ENCODE results near the gene MYO9A. TPM values are rescaled to one million over a fixed set of nuclear protein-coding genes. Genes with fewer than 3 reads are reported as not detected.

The MYO9A gene
- total and polyA plus RNA-seq, 10 of the 15 experiments (the other 5 are each of a cell fraction or from before 2014, with no cell fraction given) = 3.3 to 25.3 (median 12.2) TPM

DNA sequence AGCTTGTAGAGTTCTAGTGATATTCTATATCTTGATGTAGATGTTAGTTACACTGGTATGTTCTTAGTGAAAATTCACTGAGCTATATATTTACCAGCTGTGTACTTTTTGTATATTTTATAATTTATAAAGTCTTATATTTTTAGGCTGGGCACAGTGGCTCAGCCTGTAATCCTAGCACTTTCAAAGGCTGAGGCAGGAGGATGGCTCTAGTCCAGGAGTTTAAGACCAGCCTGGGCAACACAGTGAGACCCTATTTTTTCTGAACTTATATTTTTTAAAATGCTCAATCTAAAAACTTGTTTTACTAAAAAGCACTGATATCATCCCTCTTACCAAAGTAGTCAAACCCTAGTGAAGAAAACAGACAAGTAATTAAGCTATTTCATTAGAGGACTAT lies 5.1 kb downstream of the MYO9A start:
- Histone ChIP-seq H3K79me2 (ENCODE audit: control insufficient read depth, insufficient read depth, low read length) (peaks cover 19% of the 10 kb centered on the region), H3K4me1 (ENCODE audit: control insufficient read depth, insufficient read depth, low read length) (peaks cover 4% of the 10 kb centered on the region; the same call in 1 of the 2 replicates), H3K27me3 (replicated peaks in 1 of 2; ENCODE audit: control insufficient read depth in 2 of 2, insufficient read depth in 2 of 2, low read length in 1 of 2) (no peaks in the 10 kb centered on the region), H3K4me3 (no peak overlapping the region), H2AFZ (ENCODE audit: control insufficient read depth, low read depth, low read length) (no peak overlapping the region), H3K9ac (ENCODE audit: control insufficient read depth, insufficient read depth, low read length) (no peak overlapping the region), H3K4me2 (ENCODE audit: control insufficient read depth, insufficient read depth) (no peak overlapping the region), H4K20me1 (ENCODE audit: control insufficient read depth, insufficient read depth) (no peaks in the 10 kb centered on the region), H3K9me3 (replicated peaks; ENCODE audit: control insufficient read depth, insufficient read depth, low read length) (no peaks in the 10 kb centered on the region), H3K27ac (ENCODE audit: control insufficient read depth, insufficient read depth) (no peak overlapping the region), H3K36me3 (ENCODE audit: control insufficient read depth in 2 of 2, insufficient read depth in 2 of 2, low read length in 1 of 2) (no peaks in the 10 kb centered on the region)
- FAIRE-seq = no peak
- DNase-seq (ENCODE audit: low read depth, low spot score) = no peak
- intact Hi-C loops (cut with micrococcal nuclease; ENCODE audit: unreplicated experiment) = no loop called here
- ChIA-PET SMC1A (ENCODE audit: uncharacterized antibody, unreplicated experiment) (interaction anchor here (0.7 to 1.9 kb wide), 8 partner anchors 21 to 382 kb away, joined by 3 to 7 read pairs (median 5); no protein-coding TSS in a partner anchor), RAD21 (ENCODE audit: unreplicated experiment) (interaction anchor here (1.2 to 2.0 kb wide), 5 partner anchors 18 to 222 kb away, joined by 4 to 9 read pairs (median 5); no protein-coding TSS in a partner anchor), CTCF (interaction anchor here (1.0 to 2.1 kb wide), 4 partner anchors 9 to 119 kb away, joined by 3 to 13 read pairs (median 4); no protein-coding TSS in a partner anchor), POLR2A (interaction anchor here (0.7 to 1.6 kb wide), 3 partner anchors 8 to 27 kb away, joined by 3 to 6 read pairs (median 4); no protein-coding TSS in a partner anchor)
- no peak for ATAC-seq
- in situ Hi-C loops (cut with MboI) = no loop called here
- TF ChIP-seq RAD21 (IDR thresholded peaks at IDR 0.05; ENCODE audit: insufficient read depth, low read depth, low read length) (no peak), RCOR1 (conservative IDR thresholded peaks at IDR 0.05; ENCODE audit: low read depth, low read length) (no peak), MEF2A (IDR thresholded peaks at IDR 0.05; ENCODE audit: insufficient read depth, low read depth, low read length) (no peak), MYB (IDR thresholded peaks at IDR 0.05; ENCODE audit: borderline replicate concordance, low read depth, low read length) (no peak), BACH1 (IDR thresholded peaks at IDR 0.05; ENCODE audit: borderline replicate concordance) (no peak), JUNB (IDR thresholded peaks at IDR 0.05) (no peak), BRCA1 (IDR thresholded peaks at IDR 0.05; ENCODE audit: low read depth, low read length) (no peak), TCF7 (IDR thresholded peaks at IDR 0.05; ENCODE audit: borderline replicate concordance) (no peak), NFYB (IDR thresholded peaks at IDR 0.05; ENCODE audit: insufficient read depth, low read depth, low read length) (no peak), SMC3 (IDR thresholded peaks at IDR 0.05; ENCODE audit: borderline replicate concordance, low read length) (no peak), TARDBP (IDR thresholded peaks at IDR 0.05; ENCODE audit: borderline replicate concordance) (no peak)
- TF ChIP-seq, protein P1, sequence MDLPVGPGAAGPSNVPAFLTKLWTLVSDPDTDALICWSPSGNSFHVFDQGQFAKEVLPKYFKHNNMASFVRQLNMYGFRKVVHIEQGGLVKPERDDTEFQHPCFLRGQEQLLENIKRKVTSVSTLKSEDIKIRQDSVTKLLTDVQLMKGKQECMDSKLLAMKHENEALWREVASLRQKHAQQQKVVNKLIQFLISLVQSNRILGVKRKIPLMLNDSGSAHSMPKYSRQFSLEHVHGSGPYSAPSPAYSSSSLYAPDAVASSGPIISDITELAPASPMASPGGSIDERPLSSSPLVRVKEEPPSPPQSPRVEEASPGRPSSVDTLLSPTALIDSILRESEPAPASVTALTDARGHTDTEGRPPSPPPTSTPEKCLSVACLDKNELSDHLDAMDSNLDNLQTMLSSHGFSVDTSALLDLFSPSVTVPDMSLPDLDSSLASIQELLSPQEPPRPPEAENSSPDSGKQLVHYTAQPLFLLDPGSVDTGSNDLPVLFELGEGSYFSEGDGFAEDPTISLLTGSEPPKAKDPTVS (IDR thresholded peaks at IDR 0.05; ENCODE audit: low read depth, low read length) = no peak
- TF ChIP-seq, protein P2, sequence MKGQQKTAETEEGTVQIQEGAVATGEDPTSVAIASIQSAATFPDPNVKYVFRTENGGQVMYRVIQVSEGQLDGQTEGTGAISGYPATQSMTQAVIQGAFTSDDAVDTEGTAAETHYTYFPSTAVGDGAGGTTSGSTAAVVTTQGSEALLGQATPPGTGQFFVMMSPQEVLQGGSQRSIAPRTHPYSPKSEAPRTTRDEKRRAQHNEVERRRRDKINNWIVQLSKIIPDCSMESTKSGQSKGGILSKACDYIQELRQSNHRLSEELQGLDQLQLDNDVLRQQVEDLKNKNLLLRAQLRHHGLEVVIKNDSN (IDR thresholded peaks at IDR 0.05; ENCODE audit: borderline replicate concordance, extremely low read length, insufficient read depth, low read depth, low read length) = no peak
- TF ChIP-seq, protein P3, sequence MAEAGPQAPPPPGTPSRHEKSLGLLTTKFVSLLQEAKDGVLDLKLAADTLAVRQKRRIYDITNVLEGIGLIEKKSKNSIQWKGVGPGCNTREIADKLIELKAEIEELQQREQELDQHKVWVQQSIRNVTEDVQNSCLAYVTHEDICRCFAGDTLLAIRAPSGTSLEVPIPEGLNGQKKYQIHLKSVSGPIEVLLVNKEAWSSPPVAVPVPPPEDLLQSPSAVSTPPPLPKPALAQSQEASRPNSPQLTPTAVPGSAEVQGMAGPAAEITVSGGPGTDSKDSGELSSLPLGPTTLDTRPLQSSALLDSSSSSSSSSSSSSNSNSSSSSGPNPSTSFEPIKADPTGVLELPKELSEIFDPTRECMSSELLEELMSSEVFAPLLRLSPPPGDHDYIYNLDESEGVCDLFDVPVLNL (IDR thresholded peaks at IDR 0.05; ENCODE audit: low read depth, low read length) = no peak
- BruUV-seq (replicated peaks) = no TSS peak

Data from GM12878 (cell line).